ENCODE results near the gene FOXN3. TPM values are rescaled to one million over a fixed set of nuclear protein-coding genes. Genes with fewer than 3 reads are reported as not detected.
"Not testable (repeated sequence)": the region's sequence is repeated elsewhere in the genome, so short reads cannot be mapped to it uniquely, and the experiment has no call there.

FOXN3 gene
- polyA plus RNA-seq, 4 donors = 30.9 to 36.7 (median 34.0) TPM

DNA sequence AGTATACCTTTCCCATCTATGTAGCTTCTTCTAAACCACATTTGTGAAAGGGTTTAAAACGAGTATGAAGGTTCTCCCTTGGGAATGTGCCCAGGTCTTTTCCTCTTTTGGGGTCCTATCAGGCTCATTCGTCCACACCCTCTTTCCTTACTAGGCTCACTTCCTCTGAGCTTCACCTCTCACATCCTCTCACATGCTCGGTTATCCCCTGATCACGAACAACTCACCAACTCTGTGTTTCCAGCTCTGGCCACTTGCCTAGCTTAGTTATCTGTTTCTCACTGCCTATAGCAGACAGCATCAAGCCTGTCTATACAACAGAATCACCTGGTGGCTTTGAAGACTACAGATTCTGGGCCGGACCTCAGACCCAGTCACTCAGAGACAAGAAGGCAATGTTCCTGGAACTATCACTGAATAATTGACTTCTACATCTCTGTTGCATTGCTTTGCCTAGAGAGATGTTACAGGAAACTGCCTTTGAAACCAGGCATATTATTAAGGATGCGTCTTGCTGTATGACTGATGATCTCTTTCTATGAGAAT lies 158.2 kb downstream of the FOXN3 start:
- no peak for DNase-seq (ENCODE audit: low read depth in 4 of 4, low spot score in 3 of 4)

DNA sequence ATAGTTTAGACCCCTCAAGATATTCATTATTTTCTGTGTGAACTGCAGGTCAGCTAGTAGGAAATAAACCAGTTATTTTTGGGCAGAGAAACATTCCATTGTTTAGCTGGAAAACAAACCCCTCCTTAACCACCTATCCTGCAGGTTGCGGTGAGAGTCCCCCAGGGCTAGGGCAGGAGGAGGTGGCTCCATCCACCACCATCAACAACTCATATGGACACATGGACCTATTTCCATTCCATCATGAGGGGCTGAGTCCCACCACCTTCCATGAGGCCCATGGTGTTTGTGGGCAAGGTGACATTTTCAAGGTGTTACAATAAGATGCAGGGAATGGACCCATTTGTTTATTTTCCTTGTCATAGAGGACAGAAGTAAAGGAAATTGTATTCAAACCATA lies 160.1 kb downstream of the FOXN3 start:
- DNase-seq (ENCODE audit: low read depth in 4 of 4, low spot score in 3 of 4) = no peak

DNA sequence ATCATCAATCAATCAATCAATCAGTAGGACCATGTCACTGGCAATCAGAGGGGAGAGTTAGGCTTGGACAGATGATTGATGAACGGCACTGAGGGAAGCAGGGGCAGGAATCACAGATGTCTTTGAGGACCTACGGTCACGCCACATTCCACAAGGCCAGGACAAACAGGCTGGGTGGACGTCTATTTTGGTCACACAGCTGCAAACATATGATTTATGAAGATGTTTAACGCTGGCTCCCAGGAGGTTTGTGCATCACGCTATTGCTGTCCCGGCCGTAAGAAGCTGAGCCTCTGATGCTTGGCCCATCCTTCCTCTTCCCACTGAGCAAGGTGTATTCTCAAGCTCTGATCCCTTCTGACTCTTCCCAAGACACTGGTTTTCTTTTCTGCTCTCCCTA lies 160.8 kb downstream of the FOXN3 start:
- DNase-seq (ENCODE audit: low read depth in 4 of 4, low spot score in 3 of 4) = no peak

DNA sequence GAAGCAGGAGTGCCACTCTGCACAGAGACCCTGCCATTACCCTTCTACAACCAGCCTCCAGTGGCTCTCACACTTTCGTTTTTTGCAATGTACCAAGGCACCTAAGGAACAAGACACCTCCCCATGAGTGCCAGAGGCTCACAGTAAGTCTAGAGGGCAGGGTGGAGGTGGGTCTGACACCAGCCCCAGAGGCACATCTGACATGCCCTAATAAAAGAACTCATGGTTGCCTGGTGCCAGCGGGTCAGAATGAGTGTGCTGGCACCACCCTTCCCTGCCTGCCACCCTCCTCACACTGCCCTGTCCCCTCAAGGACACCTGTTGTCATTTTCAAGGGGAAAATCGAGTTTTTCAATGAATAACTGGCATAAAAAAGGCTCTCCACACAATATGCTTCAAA lies 161.2 kb downstream of the FOXN3 start:
- no peak for DNase-seq (ENCODE audit: low read depth in 4 of 4, low spot score in 3 of 4)

DNA sequence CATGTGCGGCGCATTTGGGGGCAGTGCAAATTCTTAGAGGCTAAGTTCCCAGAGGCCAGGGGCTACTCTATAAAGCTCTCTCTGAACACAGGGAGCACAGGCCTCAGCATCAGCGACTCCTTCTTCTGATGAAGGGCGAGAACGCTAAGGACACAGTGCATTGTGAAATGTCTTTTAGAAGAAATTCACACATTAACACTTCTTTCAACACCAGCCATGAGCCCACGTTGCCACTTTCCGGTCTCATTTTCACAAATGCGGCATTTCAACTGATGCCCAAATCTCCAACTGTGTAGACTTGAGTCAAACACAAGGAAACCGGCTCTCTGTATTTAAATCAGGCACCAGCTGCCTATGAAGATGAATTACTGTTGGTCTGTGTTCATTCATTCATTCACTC lies 162.0 kb downstream of the FOXN3 start:
- DNase-seq (ENCODE audit: low read depth in 4 of 4, low spot score in 3 of 4) = no peak

- no peak for DNase-seq (ENCODE audit: low read depth in 4 of 4, low spot score in 3 of 4)
These were observed 162.7 kb downstream of the FOXN3 start for GRCh38 chr14:89254166-89254909.

- no peak for DNase-seq (ENCODE audit: low read depth in 4 of 4, low spot score in 3 of 4)
These were observed 164.0 kb downstream of the FOXN3 start for GRCh38 chr14:89252887-89253532.

DNA sequence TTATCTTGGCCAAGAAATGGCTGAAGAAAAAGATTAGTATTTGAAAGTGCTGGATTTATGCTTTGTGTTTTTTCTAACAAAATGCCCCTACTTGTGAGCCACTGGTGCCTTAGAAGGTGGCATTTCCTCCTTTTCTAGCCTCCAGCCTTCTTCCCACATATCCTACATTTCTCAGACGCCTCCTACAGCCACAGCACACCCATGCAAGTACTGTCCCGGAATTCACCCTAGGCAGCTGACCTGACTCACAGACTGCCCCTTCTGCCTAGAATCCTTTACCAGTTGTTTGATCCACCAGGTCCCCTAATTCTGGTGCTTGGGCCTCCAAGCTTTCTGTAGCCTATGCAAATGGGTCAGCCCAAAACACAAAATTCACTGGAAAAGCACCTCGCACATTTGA lies 166.0 kb downstream of the FOXN3 start:
- DNase-seq (ENCODE audit: low read depth in 4 of 4, low spot score in 3 of 4) = no peak

DNA sequence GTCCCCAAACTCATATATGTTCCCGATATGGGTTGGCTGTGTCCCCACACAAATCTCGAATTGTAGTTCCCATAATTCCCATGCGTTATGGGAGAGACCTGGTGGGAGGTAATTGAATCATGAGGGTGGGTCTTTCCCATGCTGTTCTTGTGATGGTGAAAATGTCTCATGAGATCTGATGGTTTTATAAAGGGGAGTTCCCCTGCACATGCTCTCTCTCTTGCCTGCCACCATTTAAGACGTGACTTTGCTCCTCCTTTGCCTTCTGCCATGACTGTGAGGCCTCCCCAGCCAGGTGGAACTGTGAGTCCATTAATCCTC lies 166.4 kb downstream of the FOXN3 start:
- DNase-seq (ENCODE audit: low read depth in 4 of 4, low spot score in 3 of 4) = not testable (repeated sequence)

- DNase-seq (ENCODE audit: low read depth in 4 of 4, low spot score in 3 of 4) = no peak
These were observed 166.9 kb downstream of the FOXN3 start for GRCh38 chr14:89249972-89250654.

DNA sequence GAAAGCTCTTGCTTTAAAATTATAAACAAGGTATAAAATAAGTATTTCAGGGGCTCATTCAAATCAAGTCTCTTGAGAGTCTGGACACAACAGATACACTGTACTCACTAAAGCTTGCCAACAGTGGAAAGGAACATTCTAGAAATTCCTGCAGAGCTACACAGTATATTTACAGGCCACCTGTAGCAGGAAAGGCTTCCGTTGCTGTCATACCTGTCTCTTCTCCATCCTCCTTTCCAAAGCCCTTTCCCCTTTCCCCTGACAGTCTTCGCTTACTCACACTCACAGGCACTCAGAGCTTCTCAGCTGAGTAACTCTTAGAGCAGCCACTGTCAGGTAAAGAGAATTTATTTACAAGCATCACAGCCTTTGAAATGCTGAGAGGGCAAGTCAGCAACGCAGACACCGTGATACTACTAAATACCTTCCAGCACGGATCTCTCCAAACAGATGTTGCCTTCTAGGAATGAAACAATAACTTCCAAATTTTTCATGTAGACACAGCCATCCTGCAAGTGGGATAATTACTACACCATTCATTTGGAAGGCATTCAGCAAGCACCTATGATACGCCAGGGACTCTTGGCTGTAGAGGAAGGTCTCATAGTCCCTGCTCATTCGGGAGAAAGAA lies 167.9 kb downstream of the FOXN3 start:
- no peak for DNase-seq (ENCODE audit: low read depth in 4 of 4, low spot score in 3 of 4)

DNA sequence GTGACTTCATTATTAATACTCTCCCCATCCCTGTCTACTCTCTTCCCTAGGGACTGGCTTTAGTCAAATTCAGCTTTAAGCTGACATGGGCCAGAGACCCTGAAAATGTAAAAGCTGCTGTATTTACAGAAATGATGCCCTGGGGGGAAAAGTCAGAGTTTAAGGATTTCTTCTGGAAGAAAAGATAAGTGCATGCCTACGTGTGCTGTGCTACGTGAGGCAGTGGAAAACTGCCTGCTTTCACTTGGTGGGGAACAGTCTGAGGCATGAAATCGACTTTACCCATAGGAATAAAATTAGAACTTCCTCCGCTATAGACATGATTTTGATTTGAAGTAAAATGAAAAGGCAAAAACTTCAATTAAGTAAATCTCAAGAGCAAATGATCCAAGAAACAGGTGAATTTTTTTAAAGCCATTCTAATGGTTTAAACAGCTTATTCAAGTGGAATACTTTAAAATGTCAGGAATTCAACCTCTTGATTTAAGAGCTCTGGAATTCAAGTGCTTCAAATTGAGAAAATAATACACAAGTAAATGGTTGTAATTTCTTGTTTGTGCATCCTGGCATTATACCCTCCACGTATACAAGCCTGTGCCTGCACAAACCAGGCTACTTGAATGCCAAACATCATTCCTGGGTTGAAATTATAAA lies 168.5 kb downstream of the FOXN3 start:
- DNase-seq (ENCODE audit: low read depth in 4 of 4, low spot score in 3 of 4) = no peak

DNA sequence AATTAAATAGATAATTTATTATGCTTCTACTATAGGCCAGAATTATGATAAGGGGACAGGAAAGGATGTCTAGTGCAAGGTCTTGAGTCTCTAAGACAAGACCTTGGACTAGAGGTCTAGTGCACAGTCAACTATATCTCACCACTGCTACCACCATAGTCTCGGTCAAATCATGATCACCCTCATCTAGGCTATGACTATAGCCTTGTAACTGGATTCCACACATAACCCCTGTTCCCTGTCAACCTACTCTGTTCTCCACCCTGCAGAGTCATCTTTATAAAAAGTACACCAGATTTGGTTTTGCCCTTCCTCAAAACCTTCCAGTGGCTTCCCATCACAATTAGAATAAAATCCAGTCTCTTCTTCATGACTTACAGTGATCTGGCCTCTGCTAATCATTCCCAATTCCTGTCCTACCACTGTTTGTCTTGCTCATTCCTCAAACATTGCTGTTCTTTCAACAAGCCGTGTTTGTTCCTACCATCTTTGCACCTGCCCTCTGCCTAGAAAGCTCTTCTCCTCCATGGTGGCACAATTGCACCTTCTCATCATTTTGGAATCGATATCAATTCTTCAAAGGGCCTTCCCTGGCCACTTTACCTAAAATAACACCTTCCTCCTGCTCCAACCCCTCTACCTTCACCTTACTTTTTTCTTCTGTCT lies 169.4 kb downstream of the FOXN3 start:
- no peak for DNase-seq (ENCODE audit: low read depth in 4 of 4, low spot score in 3 of 4)

DNA sequence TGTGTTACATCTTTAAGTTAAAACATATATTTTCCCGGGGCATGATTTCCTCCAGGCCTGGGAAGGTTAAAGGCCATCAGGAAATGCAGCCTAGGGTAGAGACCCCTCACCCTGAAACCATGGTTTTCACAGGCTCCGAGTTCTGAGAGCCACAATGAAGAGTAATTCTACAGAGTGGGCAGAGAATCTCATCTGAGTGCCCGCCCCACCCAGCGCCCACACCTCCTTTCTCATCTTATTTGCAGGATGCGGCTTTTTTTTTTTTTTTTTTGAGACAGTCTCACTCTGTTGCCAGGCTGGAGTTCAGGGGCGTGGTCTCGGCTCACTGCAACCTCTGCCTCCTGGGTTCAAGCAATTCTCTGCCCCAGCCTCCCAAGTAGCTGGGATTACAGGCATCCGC lies 170.7 kb downstream of the FOXN3 start:
- DNase-seq (ENCODE audit: low read depth in 4 of 4, low spot score in 3 of 4) = no peak

DNA sequence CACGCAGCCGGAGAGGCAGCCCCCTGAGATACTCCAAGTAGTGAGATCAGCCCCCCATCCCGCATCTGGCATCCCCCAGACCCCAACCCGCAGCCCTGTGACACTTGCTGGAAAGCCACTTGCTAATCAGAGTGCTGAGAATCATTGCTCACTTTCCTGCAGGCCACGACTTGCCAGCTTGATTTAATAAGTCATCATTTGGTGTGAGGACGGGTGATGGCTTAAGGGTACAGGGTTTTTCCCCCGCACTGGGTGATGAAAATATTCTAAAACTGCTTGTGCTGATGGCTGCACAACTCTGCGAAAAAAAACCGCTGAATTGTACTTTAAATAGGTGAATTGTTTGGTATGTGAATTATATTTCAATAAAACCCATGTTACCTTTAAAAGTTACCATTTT lies 171.2 kb downstream of the FOXN3 start:
- no peak for DNase-seq (ENCODE audit: low read depth in 4 of 4, low spot score in 3 of 4)

DNA sequence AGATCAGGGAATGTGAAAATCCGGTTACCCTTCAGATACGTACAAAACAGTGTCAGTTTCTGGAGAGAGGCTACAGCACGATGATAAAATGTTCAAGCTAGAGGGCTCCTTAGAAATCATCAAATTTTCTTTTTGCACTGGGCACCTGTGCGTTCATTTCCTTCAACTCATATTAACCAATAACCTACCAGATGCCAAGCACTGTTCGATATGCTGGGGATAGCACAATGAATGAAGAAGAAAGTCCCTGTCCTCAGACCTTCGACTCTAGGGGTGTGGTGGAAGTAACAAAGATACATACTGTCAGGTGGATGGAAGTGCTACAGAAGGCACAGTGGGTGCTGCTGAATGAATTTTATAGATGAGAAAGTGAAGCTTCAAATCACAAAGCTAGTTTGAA lies 172.3 kb downstream of the FOXN3 start:
- no peak for DNase-seq (ENCODE audit: low read depth in 4 of 4, low spot score in 3 of 4)

GRCh38 chr14:89243741-89244140 lies 173.3 kb downstream of the FOXN3 start:
- no peak for DNase-seq (ENCODE audit: low read depth in 4 of 4, low spot score in 3 of 4)

GRCh38 chr14:89243286-89243685 lies 173.7 kb downstream of the FOXN3 start:
- DNase-seq (ENCODE audit: low read depth in 4 of 4, low spot score in 3 of 4) = no peak

- no peak for DNase-seq (ENCODE audit: low read depth in 4 of 4, low spot score in 3 of 4)
These were observed 174.3 kb downstream of the FOXN3 start for GRCh38 chr14:89242652-89243279.
